UCSD-AML1 (cell line): Measurements from ENCODE around the gene CHI3L1.

Experiments
- DNase-seq: peaks from one replicate; lab custom pipeline; 2025; ENCODE audit not compliant: unreplicated experiment; lab: John Stamatoyannopoulos, UW

CHI3L1 gene

GRCh38 chr1:203206129-203206687, 19.7 kb upstream of the CHI3L1 start:
- no peak for DNase-seq

- no peak for DNase-seq
These were observed 18.3 kb upstream of the CHI3L1 start for GRCh38 chr1:203204756-203205155.

GRCh38 chr1:203202431-203203245, 16.1 kb upstream of the CHI3L1 start:
- no peak for DNase-seq

- no peak for DNase-seq
These were observed 15.2 kb upstream of the CHI3L1 start for GRCh38 chr1:203201516-203202205.

GRCh38 chr1:203200916-203201315, 14.4 kb upstream of the CHI3L1 start:
- no peak for DNase-seq

- no peak for DNase-seq
These were observed 13.5 kb upstream of the CHI3L1 start for GRCh38 chr1:203199816-203200571.

GRCh38 chr1:203199481-203199815, 12.9 kb upstream of the CHI3L1 start:
- no peak for DNase-seq

- DNase-seq = no peak
These were observed 12.5 kb upstream of the CHI3L1 start for GRCh38 chr1:203199002-203199401.

GRCh38 chr1:203197625-203198024, 11.1 kb upstream of the CHI3L1 start:
- DNase-seq = no peak

GRCh38 chr1:203196371-203196770, 9.9 kb upstream of the CHI3L1 start:
- no peak for DNase-seq

GRCh38 chr1:203190949-203191348, 4.4 kb upstream of the CHI3L1 start:
- no peak for DNase-seq

- DNase-seq = no peak
These were observed 3.4 kb upstream of the CHI3L1 start for GRCh38 chr1:203189951-203190352.

GRCh38 chr1:203188686-203189232, 2.3 kb upstream of the CHI3L1 start:
- DNase-seq = no peak

GRCh38 chr1:203187689-203188264, 1.3 kb upstream of the CHI3L1 start:
- no peak for DNase-seq

- DNase-seq = no peak
These were observed 791 bp upstream of the CHI3L1 start for GRCh38 chr1:203187304-203187685.

- no peak for DNase-seq
These were observed 436 bp downstream of the CHI3L1 start for GRCh38 chr1:203186091-203186445.

GRCh38 chr1:203185585-203185984, 919 bp downstream of the CHI3L1 start:
- DNase-seq = no peak

GRCh38 chr1:203185061-203185461, 1.4 kb downstream of the CHI3L1 start:
- no peak for DNase-seq

GRCh38 chr1:203184467-203184866, 2.0 kb downstream of the CHI3L1 start:
- DNase-seq = no peak

- DNase-seq = no peak
These were observed 2.7 kb downstream of the CHI3L1 start for GRCh38 chr1:203183828-203184227.

GRCh38 chr1:203182387-203182953, 4.0 kb downstream of the CHI3L1 start:
- DNase-seq = no peak
